Endodermal cell (in vitro differentiated cells): ENCODE measurements around the gene GTPBP6. TPM values are rescaled to one million over a fixed set of nuclear protein-coding genes. Genes with fewer than 3 reads are reported as not detected.

Experiments used
- DNase-seq: peaks from one replicate; pipeline ENCODE4 v3.0.0-alpha.2; 2017
- H3K27ac ChIP-seq: 2 replicates; pipeline ENCODE4 v1.5.1; 2013; ENCODE audit warnings: mild to moderate bottlenecking, low read depth, low read length, moderate library complexity
- H3K27me3 ChIP-seq: 2 replicates; pipeline ENCODE4 v1.6.1; 2013; ENCODE audit warnings: mild to moderate bottlenecking, low read length, moderate library complexity; ENCODE audit not compliant: insufficient read depth, control insufficient read depth, poor library complexity, severe bottlenecking
- H3K36me3 ChIP-seq: 2 replicates; pipeline ENCODE4 v1.7.0; 2013; ENCODE audit warnings: mild to moderate bottlenecking, low read length, moderate library complexity; ENCODE audit not compliant: control insufficient read depth, insufficient read depth
- H3K4me1 ChIP-seq: one replicate; pipeline ENCODE4 v1.7.0; 2013; ENCODE audit warnings: low read length; ENCODE audit not compliant: control insufficient read depth, insufficient read depth
- H3K4me3 ChIP-seq: 2 replicates; pipeline ENCODE4 v1.5.1; 2013; ENCODE audit warnings: mild to moderate bottlenecking, low read length, moderate library complexity
- H3K9ac ChIP-seq: 2 replicates; pipeline ENCODE4 v1.6.1; 2013; ENCODE audit warnings: mild to moderate bottlenecking, low read length, moderate library complexity; ENCODE audit not compliant: poor library complexity, severe bottlenecking; ENCODE audit errors: extremely low read depth
- H3K9me3 ChIP-seq: 2 replicates; pipeline ENCODE4 v1.6.1; 2013; ENCODE audit warnings: mild to moderate bottlenecking, low read length, moderate library complexity; ENCODE audit not compliant: control insufficient read depth
- H3K27ac Mint-ChIP-seq: 2 replicates; pipeline ENCODE4 v1.8.0; 2020; ENCODE audit warnings: mixed read lengths
- H3K27me3 Mint-ChIP-seq: 2 replicates; pipeline ENCODE4 v1.8.0; 2021; ENCODE audit warnings: mild to moderate bottlenecking, mixed read lengths; ENCODE audit not compliant: insufficient read depth
- H3K36me3 Mint-ChIP-seq: 2 replicates; pipeline ENCODE4 v1.8.0; 2020; ENCODE audit warnings: low read depth, mixed read lengths
- H3K4me1 Mint-ChIP-seq: 2 replicates; pipeline ENCODE4 v1.8.0; 2020; ENCODE audit warnings: mixed read lengths
- H3K4me3 Mint-ChIP-seq: 2 replicates; pipeline ENCODE4 v1.8.0; 2020; ENCODE audit warnings: mild to moderate bottlenecking, moderate library complexity, mixed read lengths
- H3K9me3 Mint-ChIP-seq: 2 replicates; pipeline ENCODE4 v1.8.0; 2020; ENCODE audit warnings: mild to moderate bottlenecking, mixed read lengths
- WGBS, 2 experiments: methylation state at CpG; one replicate each; pipeline versions ENCODE4 v1.1.5 to v1.1.7; 2013; ENCODE audit warnings: missing lambda C conversion rate in 2 of 2, mixed read lengths in 1 of 2; ENCODE audit not compliant: insufficient coverage in 1 of 2, insufficient read length in 1 of 2; 5-methylcytosine and 5-hydroxymethylcytosine counted together
- total RNA-seq, 2 donors: library from RNA; stranded (reverse); fragmentation: NEBNext Ultra II Directional in 1 of 2; extraction: Animal tissue kit (Norgen Biotek cat#: 25700) in 1 of 2; gene quantifications; 2 replicates in 1 of 2; 3 replicates in 1 of 2; pipeline ENCODE4 v1.2.1, GENCODE V29; 2021
- TF ChIP-seq, protein P1 (sequence below): fragments of 200-600 bp; sonication (generic); conservative IDR thresholded peaks from 2 replicates; pipeline ENCODE4 v1.5.0; 2021; ENCODE audit warnings: antibody characterized with exemption, mild to moderate bottlenecking

GTPBP6 gene
- total RNA-seq, 2 donors from 2014 or later = 58.8 to 61.0 TPM

DNA sequence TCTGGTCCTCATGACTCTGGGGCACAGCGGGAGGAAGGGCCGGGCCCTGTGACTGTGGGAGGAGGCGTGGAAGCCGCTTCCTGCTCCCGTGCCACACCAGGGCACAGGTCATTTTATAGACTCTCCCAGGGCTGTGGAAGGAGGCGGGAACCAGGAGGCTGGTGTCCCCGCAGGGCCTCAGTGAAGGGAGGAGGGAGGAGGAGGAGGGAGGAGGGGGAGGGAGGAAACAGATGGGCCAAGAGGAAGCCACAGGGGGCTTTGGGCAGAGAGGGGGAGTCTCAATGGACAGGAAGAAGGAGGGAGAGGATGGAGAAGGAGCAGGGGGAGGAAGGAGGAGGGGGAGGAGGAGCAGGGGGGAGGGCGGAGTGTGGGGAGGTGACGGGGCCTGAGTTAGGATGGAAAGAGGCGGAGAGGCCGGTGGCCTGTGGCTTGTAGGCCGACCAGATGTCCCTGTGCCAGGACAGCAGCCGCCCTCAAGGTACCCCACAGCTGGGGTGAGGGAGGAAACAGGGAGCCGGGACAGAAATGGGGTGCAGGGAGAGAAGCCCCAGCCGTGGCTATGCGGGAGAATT is 43.6 kb downstream of the GTPBP6 start:
- H3K36me3 Mint-ChIP-seq = peaks cover 8% of the 10 kb centered on the region
- no peaks in the 10 kb centered on the region for H3K27me3 Mint-ChIP-seq
- no peaks in the 10 kb centered on the region for H3K9me3 Mint-ChIP-seq
- TF ChIP-seq, protein P1, sequence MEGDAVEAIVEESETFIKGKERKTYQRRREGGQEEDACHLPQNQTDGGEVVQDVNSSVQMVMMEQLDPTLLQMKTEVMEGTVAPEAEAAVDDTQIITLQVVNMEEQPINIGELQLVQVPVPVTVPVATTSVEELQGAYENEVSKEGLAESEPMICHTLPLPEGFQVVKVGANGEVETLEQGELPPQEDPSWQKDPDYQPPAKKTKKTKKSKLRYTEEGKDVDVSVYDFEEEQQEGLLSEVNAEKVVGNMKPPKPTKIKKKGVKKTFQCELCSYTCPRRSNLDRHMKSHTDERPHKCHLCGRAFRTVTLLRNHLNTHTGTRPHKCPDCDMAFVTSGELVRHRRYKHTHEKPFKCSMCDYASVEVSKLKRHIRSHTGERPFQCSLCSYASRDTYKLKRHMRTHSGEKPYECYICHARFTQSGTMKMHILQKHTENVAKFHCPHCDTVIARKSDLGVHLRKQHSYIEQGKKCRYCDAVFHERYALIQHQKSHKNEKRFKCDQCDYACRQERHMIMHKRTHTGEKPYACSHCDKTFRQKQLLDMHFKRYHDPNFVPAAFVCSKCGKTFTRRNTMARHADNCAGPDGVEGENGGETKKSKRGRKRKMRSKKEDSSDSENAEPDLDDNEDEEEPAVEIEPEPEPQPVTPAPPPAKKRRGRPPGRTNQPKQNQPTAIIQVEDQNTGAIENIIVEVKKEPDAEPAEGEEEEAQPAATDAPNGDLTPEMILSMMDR = no peak
- Histone ChIP-seq H3K36me3 (no peaks in the 10 kb centered on the region), H3K9me3 (no peaks in the 10 kb centered on the region), H3K27ac (no peak overlapping the region), H3K4me1 (peaks cover 4% of the 10 kb centered on the region), H3K27me3 (no peaks in the 10 kb centered on the region), H3K4me3 (peak overlapping the region; percentile 84), H3K9ac (no peak overlapping the region)
- H3K4me3 Mint-ChIP-seq = peak overlapping the region; percentile 74
- DNase-seq = peak; percentile 87
- WGBS, 2 experiments = 52 to 70% methylated on average over 4 to 16 of the region's 16 CpGs
- peaks cover 10% of the 10 kb centered on the region for H3K4me1 Mint-ChIP-seq
- H3K27ac Mint-ChIP-seq = peak overlapping the region; percentile 44

DNA sequence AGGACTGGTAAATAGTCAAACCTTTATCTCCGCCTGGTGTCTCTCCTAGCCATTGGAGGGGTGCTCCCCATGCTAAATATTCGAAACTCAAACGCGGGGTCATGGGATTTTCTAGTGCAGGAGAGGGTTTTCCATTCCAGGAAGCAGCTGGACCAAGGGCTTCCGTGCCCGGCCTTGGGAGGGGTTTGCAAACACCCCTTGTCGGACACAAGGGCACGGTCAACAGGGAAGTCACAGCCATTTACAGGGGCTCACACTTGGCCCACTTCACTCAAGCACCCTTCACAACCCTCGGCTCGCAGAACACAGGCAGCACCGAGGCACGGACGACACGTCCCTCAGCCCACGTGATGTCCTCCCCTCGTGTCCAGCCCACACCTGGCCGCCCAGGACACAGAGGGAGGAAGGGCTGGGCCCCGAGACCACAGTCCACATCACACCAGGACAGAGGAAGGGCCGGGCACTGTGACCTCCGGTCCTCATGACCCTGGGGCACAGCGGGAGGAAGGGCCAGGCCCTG is 47.7 kb downstream of the GTPBP6 start:
- no peaks in the 10 kb centered on the region for H3K4me1 ChIP-seq
- Mint-ChIP-seq H3K27me3 (no peaks in the 10 kb centered on the region), H3K36me3 (no peaks in the 10 kb centered on the region), H3K27ac (peak overlapping the region; percentile 13), H3K9me3 (no peaks in the 10 kb centered on the region), H3K4me3 (peak overlapping the region; percentile 28), H3K4me1 (peaks cover 3% of the 10 kb centered on the region)
- TF ChIP-seq, protein P1 = no peak
- H3K4me3 ChIP-seq = no peak overlapping the region
- no peaks in the 10 kb centered on the region for H3K27me3 ChIP-seq
- no peak overlapping the region for H3K9ac ChIP-seq
- no peak overlapping the region for H3K27ac ChIP-seq
- 94 to 97% methylated on average over 11 to 21 of the region's 21 CpGs for WGBS, 2 experiments
- H3K9me3 ChIP-seq = no peaks in the 10 kb centered on the region
- DNase-seq = peak; percentile 58
- H3K36me3 ChIP-seq = no peaks in the 10 kb centered on the region

DNA sequence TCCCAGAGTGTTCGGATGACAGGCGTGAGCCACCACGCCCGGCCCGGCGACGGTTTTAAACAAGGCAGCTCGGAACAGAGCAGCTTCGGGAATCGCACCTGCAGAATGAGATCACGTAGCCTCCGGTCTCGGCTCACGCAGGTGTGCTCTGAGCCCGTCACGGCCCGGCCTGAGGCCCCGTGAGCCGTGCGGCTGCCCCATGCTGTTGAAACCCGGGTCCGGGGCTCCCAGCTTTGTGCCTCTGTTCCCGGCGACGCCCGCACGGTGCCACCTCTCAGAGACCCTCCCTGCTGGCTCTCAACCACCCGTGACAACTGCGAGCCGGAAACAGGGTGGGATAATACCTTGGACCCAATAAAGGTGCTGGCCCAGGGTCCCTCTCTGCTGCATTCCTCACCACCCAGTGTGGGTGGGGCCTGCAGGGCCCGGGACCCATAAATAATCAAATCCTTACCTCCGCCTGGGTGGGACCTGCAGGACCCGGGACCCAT is 50.8 kb downstream of the GTPBP6 start:
- peak; percentile 75 for DNase-seq
- no peaks in the 10 kb centered on the region for H3K27me3 ChIP-seq
- H3K4me1 ChIP-seq = no peaks in the 10 kb centered on the region
- no peak overlapping the region for H3K9ac ChIP-seq
- H3K36me3 Mint-ChIP-seq = no peaks in the 10 kb centered on the region
- H3K9me3 Mint-ChIP-seq = no peaks in the 10 kb centered on the region
- H3K27me3 Mint-ChIP-seq = no peaks in the 10 kb centered on the region
- 94 to 99% methylated on average over 20 to 31 of the region's 33 CpGs for WGBS, 2 experiments
- TF ChIP-seq, protein P1 = no peak
- H3K9me3 ChIP-seq = no peaks in the 10 kb centered on the region
- no peak overlapping the region for H3K27ac ChIP-seq
- H3K4me3 ChIP-seq = no peak overlapping the region
- no peaks in the 10 kb centered on the region for H3K36me3 ChIP-seq
- H3K27ac Mint-ChIP-seq = no peak overlapping the region
- H3K4me1 Mint-ChIP-seq = no peaks in the 10 kb centered on the region
- H3K4me3 Mint-ChIP-seq = peak overlapping the region; percentile 15
